ENCODE results near the gene RFLNA.

- TF ChIP-seq CTCF (IDR thresholded peaks at IDR 0.05) (no peak), POLR2A (IDR thresholded peaks at IDR 0.05) (no peak)
Observed at GRCh38 chr12:124315372-124316044, 20.6 kb downstream of the RFLNA start.
